Stimulated activated CD8-positive, alpha-beta memory T cell treated with anti-CD3 and anti-CD28 coated beads, Interleukin-15, amount 100 ng/mL, for 48 hours (primary cell): ENCODE results near the gene TEX48.

Experiments
- DNase-seq, 2 donors: peaks; one replicate each; pipeline ENCODE4 v3.0.0-alpha.2; 2020; ENCODE audit warnings: low read depth in 2 of 2

The TEX48 gene

DNA sequence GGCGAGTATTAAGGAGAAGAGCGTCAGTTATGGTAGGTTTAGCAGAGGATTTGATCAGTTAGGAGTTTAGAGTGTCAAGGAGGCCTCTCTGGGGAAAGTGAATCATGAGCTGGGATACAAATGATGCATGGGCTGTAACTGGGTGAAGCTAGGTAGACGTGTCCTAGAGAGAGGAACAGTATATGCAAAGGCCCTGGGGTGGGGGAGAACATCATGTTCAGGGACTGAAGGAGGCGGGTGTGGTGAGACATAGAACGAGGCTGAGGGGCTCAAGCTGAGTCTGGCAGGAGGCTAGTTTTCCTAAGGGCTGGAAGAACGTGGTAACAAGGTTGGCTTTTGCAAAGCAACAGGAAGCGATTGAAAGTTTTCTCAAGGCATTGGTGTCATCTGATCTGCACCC, 60.4 kb downstream of the TEX48 start:
- DNase-seq: no peak

DNA sequence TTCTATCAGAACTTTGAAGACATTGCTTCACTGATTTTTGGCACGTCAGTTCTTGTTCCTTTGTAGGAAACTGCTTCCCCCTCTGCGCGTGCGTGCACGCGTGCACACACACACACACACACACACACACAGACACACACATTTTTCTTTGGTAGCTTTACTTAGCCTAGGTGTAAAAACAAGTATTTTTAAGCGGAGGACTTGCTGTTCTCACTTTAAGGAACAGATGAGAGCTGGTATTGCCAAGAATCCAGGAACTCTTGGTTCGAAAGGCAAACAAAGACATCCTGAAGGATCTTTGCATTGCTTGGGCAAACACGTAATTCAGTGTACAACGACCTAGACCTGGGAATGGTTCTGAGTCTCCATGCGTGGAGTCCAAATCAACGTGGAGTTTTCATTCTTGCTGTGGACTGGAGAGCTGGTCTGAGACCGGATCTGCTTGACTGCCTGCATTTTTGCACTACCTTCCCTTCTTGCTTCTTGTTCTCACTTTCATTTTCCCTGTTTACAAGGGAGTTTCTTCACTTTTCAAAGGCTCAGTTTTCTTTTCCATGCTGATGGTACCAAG, 62.7 kb downstream of the TEX48 start:
- no peak for DNase-seq

- DNase-seq: no peak
Observed at GRCh38 chr9:114616684-114617520, 65.1 kb downstream of the TEX48 start.
